GM21786 (cell line): ENCODE results near the gene NOC2L.
"Not testable (repeated sequence)": the region's sequence is repeated elsewhere in the genome, so short reads cannot be mapped to it uniquely, and the experiment has no call there.

Source experiments
- ATAC-seq: cut with Tn5 transposase; IDR thresholded peaks from one replicate; pipeline ENCODE4 v1.9.1; 2021; ENCODE audit not compliant: unreplicated experiment

NOC2L gene

GRCh38 chr1:905811-906599 lies 53.1 kb downstream of the NOC2L start:
- ATAC-seq = no peak

GRCh38 chr1:905071-905749 lies 53.8 kb downstream of the NOC2L start:
- no peak for ATAC-seq

DNA sequence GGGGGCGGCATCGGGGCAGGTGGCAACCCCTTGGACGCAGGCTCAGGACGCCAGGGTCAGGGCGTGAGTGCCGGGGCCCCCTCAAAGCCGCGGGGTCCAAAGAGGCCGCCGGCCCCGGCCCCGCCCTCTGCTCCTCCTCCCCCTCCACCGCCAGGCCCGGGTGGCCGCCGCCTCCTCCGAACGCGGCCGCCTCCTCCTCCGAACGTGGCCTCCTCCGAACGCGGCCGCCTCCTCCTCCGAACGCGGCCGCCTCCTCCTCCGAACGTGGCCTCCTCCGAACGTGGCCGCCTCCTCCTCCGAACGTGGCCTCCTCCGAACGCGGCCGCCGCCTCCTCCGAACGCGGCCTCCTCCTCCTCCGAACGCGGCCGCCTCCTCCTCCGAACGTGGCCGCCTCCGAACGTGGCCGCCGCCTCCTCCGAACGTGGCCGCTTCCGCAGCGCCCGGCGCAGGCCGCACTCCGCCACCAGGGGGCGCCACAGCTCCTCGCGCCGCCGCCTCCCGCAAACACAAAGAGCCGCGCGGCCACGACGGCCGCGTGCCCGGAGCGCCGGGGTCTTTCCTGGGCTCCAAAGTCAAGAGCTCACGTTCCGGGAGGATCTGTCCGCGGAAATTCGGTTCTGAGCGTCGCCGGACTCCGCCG lies 54.6 kb downstream of the NOC2L start:
- ATAC-seq = no peak

- no peak for ATAC-seq
Measured at GRCh38 chr1:903721-904271, 55.3 kb downstream of the NOC2L start.

DNA sequence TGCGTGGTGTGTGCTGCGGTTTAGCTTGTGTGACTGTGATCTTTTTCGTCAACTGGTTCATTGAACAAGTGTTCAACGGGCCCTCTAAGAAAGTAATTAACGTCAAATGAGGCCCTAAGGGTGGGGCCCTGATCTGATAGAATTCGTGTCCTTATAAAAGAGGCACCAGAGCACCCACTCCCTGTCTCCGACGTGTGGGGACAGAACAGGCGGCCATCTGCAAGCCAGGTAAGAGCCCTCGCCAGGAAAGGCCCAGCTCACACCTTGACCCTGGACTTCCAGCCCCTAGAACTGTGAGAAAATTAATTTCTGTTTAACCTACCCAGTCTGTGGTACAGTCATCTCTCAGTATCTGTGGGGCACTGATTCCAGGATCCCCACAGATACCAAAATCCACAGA lies 55.8 kb downstream of the NOC2L start:
- ATAC-seq = no peak

DNA sequence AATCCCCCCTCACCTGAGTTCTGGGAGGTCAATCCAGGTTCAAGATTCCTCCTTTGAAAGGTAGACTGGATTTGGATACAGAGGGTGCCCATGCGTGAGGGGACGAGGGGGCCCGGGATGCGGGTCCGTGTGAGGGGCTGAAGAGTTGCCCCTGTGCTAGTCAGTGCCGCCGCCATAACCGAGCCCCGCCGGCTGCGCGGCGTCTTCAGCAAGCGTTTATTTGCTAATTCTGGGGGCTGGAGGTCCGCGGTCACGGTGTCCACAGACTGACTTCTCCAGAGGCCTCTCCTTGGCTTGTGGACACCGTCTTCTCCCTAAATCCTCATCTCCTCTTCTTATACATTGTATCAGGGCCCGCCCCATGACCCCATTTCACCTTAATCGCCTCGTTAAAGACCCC lies 56.3 kb downstream of the NOC2L start:
- no peak for ATAC-seq

GRCh38 chr1:901108-901859 lies 57.8 kb downstream of the NOC2L start:
- ATAC-seq = no peak

DNA sequence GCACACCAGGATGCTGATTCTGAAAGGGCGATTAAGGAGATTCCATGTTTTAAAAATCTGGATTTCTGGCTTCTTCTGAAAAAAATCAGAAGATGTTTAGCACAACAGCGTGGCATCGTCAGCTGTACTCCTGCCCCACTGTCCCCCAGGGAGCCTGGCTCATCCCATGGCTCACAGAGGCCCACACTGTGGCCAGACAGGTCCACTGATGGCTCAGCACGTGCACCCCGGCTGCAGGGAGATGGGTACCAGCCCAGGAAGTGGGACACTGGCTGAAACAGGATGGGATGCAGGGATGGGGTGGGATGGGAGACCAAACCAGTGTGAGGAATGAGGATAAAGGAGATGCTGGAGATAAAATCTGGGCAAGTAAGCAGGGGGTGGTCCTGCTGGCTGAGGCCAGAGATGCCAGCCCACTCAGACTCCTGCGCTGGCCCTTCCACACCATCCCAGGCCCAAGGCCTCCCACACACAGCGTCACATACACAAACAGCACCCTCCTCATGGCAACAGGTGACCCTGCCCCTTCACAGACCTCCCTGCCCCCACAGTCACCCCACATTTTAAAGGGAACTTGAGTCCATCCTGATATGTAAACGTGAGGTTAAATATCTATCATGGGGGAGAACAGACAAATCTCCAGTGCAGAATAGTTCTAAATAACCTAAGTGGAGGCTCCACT lies 59.3 kb downstream of the NOC2L start:
- no peak for ATAC-seq

DNA sequence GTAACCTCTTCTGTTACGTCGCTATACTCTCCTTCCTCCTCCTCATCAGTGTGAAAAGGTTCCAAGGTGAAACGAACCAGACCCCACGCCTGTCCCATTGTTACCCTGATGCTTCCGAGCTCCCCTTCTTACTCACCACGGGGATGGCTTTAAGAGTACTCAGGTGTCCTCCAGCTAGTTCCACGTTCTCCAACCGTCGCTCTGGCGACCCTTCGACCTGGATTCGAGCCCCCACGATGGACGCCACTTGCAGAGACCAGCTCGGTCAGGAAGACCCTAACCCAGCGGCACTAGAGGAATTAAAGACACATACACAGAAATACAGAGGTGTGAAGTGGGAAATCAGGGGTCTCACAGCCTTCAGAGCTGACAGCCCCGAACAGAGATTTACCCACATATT lies 61.1 kb downstream of the NOC2L start:
- not testable (repeated sequence) for ATAC-seq

- ATAC-seq = no peak
Measured at GRCh38 chr1:897226-897625, 61.8 kb downstream of the NOC2L start.
